Fibroblast of lung (primary cell): ENCODE results near the gene UXS1.

Experiments used
- EZH2 ChIP-seq: IDR thresholded peaks from 2 replicates; pipeline ENCODE4 v1.5.1; 2012; ENCODE audit warnings: low read length, control low read depth, mild to moderate bottlenecking; ENCODE audit errors: missing control alignments
- TF ChIP-seq, protein P1 (sequence below), 2 donors: IDR thresholded peaks in 1 of 2; conservative IDR thresholded peaks in 1 of 2; 1 replicate in 1 of 2; 2 replicates in 1 of 2; pipeline ENCODE4 v1.5.1; 2011 to 2012; ENCODE audit warnings: low read length in 2 of 2, control low read depth in 1 of 2, inconsistent platforms in 1 of 2, low read depth in 1 of 2, mild to moderate bottlenecking in 1 of 2

DNA sequence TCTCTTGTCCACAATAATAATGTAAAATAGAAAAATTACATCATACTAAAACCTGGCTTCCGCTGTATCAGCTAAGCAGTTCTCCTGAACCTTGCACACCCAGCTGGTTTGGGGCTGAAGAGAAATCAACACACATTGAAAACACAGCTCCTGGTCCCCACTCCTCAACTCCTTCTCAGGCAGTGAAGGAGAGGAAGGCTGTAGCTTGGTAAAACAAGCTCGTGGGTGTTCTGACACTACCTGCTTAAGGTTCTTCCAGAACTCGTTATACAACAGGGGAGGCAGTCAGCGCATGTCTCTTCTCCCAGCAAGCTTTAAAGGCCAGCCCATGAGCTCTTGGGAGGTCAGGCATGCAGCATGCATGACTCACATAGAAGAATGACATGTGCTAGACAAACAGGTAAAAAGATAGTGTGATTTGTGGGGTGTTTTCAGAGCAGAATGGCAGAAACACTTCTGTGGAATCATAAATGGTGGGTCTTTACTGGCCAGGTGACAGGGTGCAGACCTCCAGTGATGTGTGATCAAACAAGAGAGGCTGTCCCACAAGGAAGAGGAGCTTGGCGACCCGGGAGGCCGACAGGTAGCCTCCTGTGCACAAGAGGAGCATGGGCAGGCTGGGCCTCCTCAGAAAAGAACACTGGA, 69.1 kb downstream of the UXS1 start:
- TF ChIP-seq, protein P1, sequence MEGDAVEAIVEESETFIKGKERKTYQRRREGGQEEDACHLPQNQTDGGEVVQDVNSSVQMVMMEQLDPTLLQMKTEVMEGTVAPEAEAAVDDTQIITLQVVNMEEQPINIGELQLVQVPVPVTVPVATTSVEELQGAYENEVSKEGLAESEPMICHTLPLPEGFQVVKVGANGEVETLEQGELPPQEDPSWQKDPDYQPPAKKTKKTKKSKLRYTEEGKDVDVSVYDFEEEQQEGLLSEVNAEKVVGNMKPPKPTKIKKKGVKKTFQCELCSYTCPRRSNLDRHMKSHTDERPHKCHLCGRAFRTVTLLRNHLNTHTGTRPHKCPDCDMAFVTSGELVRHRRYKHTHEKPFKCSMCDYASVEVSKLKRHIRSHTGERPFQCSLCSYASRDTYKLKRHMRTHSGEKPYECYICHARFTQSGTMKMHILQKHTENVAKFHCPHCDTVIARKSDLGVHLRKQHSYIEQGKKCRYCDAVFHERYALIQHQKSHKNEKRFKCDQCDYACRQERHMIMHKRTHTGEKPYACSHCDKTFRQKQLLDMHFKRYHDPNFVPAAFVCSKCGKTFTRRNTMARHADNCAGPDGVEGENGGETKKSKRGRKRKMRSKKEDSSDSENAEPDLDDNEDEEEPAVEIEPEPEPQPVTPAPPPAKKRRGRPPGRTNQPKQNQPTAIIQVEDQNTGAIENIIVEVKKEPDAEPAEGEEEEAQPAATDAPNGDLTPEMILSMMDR (conservative IDR thresholded peaks at IDR 0.05 in 1 of 2, IDR thresholded peaks at IDR 0.05 in 1 of 2; ENCODE audit: low read depth in 1 of 2, low read length in 2 of 2) = no peak
- TF ChIP-seq EZH2 = no peak
